GM19397 (cell line): ENCODE results near the gene UNC5B.

Experiments
- ATAC-seq: cut with Tn5 transposase; IDR thresholded peaks from one replicate; pipeline ENCODE4 v1.9.1; 2021; ENCODE audit warnings: mild to moderate bottlenecking, moderate library complexity; ENCODE audit not compliant: unreplicated experiment

UNC5B gene

DNA sequence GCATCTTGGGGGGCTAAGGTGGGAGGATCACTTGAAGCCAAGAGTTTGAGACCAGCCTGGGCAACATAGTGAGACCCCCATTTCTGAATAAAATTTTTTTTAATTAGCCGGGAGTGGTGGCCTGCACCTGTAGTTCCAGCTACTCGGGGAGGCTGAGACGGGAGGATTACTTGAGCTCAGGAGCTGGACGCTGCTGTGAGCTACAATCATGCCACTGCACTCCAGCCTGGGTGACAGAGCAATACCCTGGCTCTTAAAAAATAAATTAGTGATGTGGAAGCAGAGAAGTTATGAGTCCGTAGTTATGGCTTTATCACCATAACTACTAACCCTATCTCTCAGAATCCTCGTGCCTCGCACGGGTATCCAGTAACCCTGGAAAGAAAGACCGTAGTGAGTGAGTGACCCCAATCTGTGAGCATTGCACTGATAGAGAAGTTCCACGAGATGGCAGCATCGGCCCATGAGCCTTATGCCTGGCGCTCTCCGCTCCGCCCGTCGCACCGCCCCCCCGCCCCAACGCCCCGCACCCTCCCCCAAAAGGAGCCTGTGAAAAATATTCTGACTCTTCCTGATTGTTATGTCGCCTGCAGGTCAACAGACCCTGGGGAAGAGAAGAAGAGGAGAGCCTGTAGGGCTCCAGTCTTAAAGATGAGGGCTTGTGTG lies 101.8 kb downstream of the UNC5B start:
- ATAC-seq = no peak

DNA sequence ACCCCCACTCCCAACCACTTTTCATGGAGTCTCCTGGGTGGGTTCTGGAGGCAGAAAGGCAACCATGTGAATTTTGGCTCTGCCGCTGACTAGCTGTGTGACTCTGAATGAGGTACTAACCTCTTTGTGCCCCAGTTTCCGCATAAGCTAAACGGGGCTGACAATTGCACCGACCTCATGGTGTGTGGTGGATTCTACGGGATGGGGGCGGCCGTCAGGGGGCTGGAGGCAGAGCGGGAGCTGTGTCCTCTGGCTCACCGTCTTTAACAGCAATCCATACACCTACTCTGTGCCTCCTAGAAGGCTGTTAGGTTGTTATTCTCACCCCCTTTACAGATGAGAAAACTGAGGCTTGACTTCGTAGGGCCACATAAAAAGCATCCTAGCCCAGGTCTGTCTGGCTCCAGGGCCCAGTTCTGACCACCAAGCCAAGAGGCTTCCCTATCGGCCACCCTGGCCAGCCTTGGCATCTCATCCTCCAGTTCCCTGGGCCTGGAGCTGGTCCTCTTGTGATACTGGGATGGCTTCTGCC lies 102.4 kb downstream of the UNC5B start:
- no peak for ATAC-seq

DNA sequence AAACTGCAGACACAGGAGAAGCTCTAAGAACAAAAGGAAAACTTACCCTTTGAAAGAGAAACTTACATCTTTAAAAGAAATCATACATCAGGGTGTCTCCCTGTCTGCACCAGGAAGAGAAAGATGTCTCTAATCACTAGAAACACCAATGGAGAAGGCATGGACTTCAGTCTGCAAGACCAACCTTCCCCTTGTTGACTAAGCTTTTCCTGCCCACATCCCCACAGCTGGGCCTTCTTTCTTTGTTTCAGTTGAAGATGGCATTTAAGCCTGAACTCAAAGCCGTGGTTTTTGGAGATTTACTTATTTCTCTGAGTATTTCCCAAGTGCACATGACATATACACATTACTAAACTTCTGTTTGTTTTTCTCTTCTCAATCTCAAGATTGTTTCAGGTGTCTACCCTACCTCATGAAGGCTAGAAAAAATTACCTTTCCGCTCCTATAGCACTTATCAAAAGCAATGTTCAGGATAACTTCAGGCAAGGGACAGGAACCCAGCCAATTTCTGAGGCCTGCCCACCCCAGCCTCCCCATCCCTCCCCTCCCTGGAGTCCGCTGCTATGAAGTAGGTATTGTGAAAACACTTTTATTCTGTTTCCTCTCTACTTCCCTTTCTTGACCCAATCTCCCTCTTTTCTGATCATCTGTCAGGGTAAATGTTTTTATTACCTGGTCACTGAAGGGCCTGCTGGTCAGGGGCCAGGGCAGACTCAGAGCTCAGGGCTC lies 103.9 kb downstream of the UNC5B start:
- no peak for ATAC-seq

DNA sequence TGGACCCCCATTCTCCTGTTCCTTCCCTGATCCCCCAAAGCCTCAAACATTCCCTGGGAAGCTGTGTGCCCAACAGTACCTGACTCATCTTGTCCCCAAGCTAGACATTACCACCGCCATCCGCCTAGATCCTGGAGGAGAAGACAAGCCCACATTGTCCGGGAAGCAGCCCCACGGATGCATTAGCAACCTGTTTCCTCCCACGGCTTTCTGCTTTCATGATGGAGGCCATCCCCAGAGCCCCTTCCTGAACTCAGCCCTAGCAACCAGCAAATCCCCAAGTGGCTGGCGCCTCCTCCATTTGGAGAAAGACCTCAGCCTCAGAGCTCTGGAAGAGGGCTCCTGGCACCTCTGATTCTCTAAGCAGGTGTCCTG lies 104.4 kb downstream of the UNC5B start:
- ATAC-seq = no peak

DNA sequence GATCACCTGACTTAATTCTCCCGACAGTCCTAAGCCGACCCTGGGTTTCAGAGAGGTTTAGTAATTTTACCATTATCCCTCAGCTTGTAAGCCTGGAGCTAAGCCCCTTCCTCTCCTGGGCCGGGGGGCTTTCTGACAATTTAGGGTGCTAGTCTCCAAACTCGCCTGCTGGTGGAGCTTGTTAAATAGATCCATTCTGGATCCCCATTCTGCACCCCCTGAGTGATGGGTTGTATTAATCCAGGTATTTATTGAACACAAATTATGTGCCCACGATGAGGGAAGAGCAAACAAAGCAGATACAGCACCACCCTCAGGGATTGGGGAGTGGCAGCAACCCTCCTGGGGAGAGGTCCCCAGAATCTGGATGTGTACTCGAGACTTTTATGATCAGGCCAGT lies 105.4 kb downstream of the UNC5B start:
- ATAC-seq = no peak

DNA sequence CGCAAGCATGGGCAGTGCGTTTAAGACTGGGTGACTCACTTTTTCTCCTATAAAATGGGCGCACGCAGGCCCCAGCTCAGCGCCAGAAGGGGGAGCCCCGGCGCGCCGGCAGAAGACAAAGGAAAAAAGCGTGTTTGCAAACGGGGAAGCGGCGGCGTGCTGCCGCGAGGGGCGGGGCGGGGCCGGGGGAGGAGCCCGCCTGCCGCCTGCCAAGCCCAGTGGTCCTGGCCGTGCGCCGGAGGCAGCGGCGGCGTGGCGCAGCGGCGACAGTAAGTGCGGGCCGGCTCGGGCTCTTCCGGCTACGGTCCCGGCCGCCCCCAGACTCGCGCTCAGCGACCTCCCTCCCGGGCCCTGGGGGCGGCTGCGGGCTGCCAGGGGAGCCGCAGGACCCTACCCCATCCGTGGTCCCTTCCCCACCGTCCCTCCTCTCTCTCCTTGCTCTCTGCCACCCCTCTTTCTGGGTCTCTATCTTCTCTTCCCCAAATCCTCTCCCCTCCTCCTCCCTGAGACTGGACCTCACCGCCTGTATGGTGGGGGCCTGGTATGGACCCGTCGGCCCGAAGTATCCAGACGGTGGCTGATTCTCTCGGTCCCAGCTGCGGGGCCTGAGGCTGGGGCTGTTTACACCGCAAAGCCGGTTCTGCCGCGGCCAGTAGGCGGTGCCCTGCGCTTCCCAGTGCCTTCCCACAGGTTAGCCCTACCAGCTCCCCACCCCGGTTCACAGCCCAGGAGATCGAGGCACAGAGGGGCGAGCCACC lies 106.9 kb downstream of the UNC5B start, which contains the start of gene SLC29A3:
Gene SLC29A3 (plus strand): TSS at position 218 of the 758 bp plus-strand sequence. CDS start 51 bp downstream, at position 269.
- peak; percentile 74 for ATAC-seq

DNA sequence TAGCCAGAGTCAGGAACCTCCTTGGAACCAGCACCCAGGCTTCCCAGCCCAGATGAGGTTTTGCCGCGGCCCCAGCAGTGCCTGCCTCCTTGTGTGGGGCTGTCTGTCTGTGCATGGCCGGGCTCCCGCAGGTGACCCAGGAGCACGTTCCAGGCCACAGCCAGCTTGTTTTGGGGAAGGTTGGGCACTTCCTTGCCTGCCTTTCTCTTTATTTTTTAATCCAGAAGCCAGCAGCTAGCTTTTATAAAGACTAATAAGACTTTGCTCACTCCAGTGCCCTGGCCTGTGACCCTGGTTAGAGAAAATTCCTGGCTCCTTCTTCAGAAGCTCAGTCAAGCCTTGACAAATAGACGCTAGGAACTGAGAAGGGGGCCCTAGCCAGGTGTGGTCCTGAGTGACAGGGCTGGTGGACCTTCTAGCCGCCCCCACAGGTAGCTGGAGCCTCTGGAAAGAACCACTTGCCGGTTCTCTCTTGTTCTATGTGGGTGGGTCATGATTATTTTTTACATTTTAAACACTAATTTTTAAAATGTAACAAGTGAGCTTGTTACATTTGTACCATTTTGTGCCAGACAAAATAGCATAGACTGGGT lies 107.5 kb downstream of the UNC5B start:
- ATAC-seq = no peak

DNA sequence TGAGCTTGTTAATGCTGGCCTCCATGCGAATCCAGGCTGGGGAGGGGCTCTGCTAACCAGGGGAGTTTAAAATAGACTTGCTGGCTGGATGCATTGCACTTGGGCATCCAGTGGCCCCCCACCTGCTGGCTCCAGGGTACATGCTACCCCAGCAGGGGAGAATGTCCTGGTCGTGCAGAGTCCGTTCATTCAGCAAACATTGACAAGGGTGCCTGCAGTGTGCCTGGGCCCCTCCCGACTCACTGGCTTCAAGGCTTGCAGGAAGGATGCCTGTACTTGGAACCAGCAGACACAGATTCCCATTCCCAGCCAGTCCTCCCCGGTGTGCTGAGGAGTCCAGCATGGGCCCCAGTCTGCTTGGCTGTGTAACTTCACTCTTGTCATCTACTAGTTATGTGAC lies 108.2 kb downstream of the UNC5B start:
- ATAC-seq = no peak

DNA sequence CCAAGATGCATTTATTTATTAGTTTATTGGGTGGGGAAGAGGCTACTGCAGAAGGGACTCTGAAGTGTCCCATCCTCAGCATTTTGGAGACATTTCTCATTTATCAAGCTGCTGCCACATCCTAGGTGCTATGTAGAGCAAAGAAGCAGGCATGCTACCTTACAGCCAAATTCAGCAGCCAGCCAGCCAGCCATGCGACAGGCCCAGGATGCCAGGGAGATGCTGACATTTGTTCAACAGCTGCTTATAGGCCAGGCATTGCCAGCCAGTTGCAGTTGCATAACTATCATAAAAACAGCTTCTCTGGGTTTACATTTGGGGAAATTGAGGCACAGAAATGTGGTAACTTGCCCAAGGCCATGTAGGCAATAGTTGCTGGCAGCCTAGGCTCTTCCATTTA lies 109.0 kb downstream of the UNC5B start:
- no peak for ATAC-seq

DNA sequence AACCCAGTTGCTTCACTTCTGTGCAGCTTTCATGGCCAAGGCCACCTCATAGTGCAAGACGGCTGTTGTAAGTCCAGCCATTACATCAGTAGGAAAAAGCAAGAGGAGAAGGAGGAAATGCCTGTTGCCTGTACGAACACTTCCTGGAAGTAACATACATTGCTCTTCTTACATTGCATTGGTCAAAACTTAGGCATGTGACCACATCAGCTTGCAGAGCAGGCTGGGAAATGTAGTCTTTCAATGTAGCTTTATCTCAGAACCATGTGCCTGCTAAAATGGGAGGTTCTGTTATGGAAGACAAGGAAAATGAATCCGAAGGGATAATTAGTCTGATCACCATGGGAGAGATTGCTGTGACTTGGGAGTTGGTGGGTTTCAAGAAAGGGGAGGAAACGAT lies 111.0 kb downstream of the UNC5B start:
- ATAC-seq = no peak

DNA sequence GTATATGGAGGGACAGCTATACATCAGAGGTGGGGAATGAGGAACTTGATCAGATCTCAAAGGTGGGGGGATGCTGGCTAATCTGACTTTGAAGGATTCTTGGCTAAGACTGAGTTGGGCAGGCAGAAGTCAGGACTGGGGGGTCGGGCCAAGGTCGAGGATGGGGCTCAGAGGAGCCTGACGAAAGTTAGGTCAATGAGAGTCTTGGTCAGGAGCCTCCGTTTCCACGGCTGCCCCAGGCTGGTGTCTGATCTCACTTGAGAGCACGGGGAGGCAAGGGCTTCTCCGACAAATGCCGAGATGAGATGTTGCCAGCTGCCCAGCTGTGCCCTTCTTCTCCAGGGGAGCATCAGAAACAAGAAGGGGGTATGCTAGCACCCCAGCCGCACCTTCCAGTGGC lies 112.4 kb downstream of the UNC5B start:
- ATAC-seq = no peak

DNA sequence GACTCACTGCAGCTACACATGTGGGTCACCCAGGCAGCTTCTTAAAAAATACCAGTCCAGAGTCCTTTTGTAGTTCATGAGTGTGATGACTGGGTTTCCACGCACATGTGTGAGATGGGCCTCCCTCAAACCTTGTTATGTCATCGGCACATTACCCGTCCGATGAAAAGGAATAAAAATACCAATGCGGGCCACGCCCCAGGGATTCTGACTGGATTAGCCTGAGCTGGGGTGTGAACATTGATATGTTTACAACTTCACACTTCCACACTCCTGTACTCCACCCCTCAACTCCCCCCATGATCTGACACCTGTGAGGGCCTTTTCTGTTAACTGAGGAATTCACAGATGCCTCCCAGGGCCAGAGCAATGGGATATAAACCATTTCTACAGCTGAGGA lies 112.9 kb downstream of the UNC5B start:
- no peak for ATAC-seq

DNA sequence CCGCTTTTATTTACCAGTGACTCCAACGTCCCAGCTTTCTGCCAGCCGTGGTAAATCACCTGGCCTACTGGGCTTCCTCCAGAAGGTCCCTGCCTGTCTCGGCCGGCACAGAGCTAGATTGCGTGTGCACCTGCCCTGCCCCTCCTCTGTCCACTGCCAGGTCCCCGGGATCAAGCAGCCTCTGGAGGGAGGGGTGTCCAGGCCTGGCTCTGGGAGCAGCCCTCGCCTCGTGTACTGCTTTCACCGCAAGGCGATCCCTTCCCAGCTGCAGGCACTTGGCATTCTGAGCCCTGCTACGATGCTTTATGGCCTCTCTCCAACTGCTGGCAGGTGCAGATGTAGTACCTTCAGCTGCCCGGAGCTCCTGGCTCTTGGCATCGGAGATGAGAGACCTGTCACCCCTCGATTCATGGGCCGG lies 114.1 kb downstream of the UNC5B start:
- no peak for ATAC-seq

DNA sequence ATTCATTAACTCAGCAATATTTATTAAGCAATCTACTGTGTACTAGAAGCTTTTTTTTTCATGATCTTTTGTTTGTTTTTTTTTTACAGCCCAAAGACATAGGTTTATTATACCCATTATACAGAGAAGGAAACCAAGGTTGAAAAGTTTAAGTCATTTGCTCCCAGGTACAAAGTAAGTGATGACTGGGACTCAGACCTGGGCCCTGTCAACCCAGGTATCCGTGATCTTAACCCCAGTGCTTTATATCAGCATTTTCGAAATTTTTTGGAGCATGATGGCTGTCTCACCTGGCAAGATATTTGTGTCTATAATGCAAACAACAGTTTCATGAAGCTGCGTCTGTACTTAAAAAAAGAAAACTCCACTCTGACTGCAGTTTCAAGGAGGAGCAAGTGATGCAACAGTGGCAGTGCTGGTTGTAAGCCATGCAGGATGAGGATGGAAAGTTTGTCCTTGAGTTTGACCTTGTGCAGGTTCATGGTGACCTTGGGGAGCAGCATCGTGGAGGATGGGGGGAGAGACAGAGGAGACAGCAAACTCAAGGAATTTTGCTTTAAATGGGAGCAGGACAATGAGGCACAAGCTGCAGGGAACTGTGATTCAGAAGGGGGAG lies 118.5 kb downstream of the UNC5B start:
- no peak for ATAC-seq

DNA sequence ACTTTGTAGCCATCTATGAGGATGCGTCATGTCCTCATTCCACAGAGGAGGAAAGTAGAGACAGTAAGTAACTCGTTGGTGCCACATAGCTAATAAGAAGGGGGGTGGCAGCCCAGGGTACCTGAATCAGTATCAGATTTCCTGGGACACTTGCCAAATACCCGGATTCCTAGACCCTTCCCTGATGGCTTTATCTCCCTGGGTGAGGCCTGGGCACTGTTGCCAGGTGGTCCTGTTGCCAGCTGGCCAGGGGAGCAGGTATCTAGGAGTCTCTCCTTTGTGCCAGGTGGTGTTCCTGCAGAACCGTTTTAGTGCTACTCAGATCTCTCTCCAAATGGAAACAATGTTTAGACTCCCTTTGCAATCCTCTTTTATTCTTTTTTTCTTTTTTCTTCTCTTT lies 119.4 kb downstream of the UNC5B start:
- ATAC-seq = no peak

DNA sequence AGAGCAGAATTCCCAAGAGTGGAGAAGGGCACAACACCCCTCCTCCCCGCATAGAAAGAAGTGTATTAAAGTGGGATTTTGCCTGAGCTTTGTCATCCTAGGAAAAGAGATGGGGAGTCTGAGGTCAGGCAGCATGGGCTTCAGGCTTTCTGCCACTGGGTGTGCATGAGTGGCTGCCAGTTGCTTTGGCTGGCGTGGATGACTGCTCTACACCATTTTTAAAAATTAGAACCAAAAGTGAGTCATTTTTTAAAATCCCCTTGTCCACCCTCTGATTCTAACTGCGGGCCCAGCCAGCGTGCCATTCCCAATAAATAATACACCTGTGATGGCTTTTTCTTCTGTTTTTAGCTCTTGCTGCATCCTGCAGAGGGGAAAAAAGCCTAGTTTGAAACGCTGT lies 120.1 kb downstream of the UNC5B start:
- ATAC-seq = no peak

DNA sequence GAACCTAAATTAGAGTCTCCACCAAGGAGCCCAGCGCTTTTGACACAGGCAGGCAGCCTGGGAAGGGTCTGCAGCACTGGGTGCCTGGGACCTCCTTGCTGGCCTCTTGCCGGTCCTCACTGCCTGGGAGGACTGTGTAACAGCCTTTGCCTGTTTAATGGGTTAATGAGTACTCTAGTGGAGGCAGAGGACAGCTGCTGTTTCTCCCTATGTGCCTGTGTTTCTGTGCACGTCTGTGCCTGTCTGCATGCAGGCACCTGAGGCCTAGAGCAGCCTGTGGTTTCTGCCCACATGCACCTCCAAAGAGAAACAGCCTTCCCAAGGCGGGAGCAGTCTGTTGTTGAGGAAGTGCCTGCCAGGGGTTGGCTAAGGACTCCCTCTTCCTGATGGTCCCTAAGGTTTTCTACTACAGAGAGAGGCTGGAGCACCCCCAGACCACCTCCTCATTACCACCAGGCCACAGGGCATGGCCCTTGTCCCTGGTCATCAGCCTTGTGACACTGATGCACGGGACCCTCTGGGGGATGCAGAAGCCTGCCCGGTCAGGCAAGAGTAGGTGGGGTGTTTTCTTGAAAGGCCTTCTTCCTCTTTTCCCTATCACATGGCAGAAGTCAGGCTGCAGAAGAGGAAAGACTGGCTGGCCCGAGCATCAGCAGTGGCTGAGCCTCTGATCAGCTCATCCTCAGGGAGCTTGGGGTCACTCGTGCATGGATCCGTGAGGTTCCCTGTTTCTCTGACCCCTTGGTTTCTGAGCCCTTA lies 120.9 kb downstream of the UNC5B start:
- no peak for ATAC-seq

DNA sequence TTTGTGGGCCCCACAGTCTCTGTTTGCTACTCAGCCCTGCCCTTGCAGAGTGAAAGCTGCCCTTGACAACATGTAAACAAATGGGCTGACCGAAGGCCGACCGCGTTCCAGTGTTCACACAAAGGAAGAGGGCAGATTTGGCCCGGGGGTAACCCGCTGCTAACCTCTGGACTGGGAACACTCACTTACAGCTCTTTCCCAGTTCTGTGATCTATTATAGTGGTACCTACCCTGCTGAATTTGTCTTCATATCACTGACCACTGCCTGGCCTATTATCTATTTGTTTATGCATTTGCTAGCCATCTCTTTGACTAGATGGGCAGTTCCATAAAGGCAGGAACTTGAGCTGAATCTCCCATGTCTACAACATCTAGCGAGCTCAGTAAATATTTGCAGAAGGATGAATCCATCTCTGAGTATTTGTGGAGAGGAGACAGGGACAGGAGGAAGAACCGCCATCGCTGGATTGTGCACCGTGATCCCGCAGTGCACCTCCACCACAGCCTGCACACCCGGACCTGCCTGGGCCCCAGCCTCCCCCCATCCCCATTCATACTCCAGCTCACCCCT lies 121.9 kb downstream of the UNC5B start:
- ATAC-seq = no peak

DNA sequence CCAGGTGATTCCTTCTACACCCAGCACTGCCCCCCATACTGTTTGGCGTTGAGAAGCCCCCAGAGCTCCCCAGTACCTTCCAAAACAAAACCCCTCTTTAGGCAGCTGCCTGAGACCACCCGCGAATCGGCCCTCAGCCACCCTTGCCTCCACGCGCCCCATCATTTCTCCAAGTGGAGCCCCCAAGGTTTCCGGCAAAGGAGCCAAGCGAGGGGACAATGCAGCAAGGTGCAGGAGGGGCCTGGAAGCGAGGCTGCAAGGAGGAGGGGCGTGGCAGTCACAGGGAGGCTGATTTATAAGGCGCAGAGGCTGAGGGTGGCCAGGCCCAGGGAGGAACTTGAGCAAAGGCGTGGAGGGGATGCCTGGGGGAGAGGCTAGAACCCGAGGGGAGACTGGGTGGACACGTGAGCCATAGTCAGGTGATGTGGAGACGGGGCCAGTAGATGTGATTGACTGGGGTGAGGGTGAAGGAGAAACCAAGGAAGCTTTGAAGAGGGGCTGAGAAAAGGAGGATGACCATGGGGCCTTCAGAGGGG lies 122.9 kb downstream of the UNC5B start:
- ATAC-seq = no peak

DNA sequence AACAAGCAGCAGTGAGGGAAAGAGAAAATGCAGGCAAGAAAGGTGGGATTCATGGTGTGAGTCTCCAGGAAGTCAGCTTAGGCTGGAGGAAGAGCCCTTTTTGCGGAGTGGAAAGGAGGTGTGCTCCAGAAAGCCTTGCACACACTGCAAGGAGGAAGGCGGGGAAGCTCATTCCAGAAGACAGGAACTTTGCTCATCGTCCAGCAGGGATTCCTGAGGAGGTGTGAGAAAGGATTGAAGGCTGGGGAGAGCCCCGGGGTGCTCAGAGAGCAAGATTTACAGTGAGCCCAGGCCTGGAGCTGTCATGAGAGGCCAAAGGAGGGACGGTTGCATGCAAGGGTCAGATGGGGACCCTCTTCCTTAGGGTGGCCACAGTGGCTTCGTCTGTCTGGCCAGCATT lies 124.3 kb downstream of the UNC5B start:
- no peak for ATAC-seq
